ENCODE measurements around the gene ARL5C. TPM values are rescaled to one million over a fixed set of nuclear protein-coding genes. Genes with fewer than 3 reads are reported as not detected.

ARL5C gene
- total and polyA plus RNA-seq, 2 experiments from 2014 or later: not detected

DNA sequence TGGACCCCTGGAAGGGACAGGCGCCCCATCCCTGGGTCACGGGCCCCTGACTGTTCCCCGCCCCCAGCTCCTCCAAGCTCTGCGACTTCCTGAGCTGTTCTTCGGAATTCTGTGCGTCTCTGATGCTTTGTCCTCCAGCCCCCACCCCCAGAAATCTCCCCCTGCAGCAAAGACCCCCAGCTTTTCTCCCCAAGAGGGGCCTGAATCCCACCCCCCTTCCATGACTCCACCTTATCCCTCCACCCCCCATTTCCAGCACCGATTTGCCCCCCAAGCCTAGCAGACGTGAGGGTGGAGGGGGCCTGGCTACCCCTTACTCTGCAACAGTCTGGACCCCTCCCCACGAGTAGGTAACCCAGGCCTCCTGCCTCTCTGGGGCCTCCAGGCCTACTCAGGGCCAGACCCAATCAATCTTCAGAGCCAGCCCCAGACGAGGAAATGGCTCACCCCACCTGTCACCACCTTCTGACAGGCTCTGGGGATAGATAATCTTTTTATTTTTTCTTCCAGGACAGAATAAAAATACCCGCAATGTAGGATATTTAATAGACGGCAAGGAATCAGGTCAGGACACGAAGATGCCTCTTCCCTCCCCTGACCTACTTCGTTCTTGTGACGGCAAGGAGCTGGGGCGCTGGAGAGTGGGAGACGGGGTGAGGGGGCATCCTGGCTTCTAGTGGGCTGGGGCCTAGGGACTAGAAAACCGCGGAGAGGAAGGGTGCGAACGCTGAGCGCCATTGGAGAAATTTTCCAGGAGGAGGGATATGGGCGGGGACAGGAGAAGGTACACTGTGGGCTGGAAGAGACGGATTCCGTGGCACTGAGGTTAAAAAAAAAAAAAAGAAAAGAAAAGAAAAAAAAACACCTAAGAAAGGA, 13.8 kb downstream of the ARL5C start:
- H3K4me2 ChIP-seq (ENCODE audit: unreplicated experiment): peak overlapping the region; percentile 98
- in situ Hi-C loops (cut with MboI): loop anchor here (5.0 kb wide), 1 partner anchor 165 kb away; no protein-coding TSS in a partner anchor
- peak overlapping the region; percentile 60 for H2AFZ ChIP-seq
- no peak overlapping the region for H3K27ac ChIP-seq
- no peaks in the 10 kb centered on the region for H3K9me2 ChIP-seq (ENCODE audit: insufficient read depth)
- H3K4me3 ChIP-seq: peak overlapping the region; percentile 99
- H3F3A ChIP-seq (ENCODE audit: insufficient read depth): 0 out of 2 replicates have a peak, but pooled peaks cover 5% of the 10 kb centered on the region
- peak overlapping the region; percentile 44 for H3K9ac ChIP-seq
- no peaks in the 10 kb centered on the region for H3K79me2 ChIP-seq (ENCODE audit: insufficient read depth)
- H3K36me3 ChIP-seq (ENCODE audit: low read depth): no peaks in the 10 kb centered on the region
- no peak for DNase-seq
- no peaks in the 10 kb centered on the region for H3K9me3 ChIP-seq (ENCODE audit: low read depth)
- WGBS, 2 experiments (ENCODE audit: low coverage in 1 of 2, low lambda C conversion rate in 2 of 2, missing lambda C conversion rate in 2 of 2): 19 to 21% methylated on average over 19 to 25 of the region's 25 CpGs
- no peaks in the 10 kb centered on the region; the same call in 1 of the 2 replicates for H3K27me3 ChIP-seq (replicated peaks; ENCODE audit: insufficient read depth)
- H4K20me1 ChIP-seq (ENCODE audit: insufficient read depth): no peaks in the 10 kb centered on the region
- no peaks in the 10 kb centered on the region for H3K4me1 ChIP-seq (ENCODE audit: insufficient read depth)
- no peak for TF ChIP-seq EZH2 (IDR thresholded peaks at IDR 0.05; ENCODE audit: insufficient read depth, poor library complexity, severe bottlenecking)
- TF ChIP-seq EZH2phosphoT487 (IDR thresholded peaks at IDR 0.05; ENCODE audit: insufficient read depth, low read depth): no peak

- 0 out of 2 replicates have a peak, but pooled peaks cover 5% of the 10 kb centered on the region for H3F3A ChIP-seq (ENCODE audit: insufficient read depth)
- no peaks in the 10 kb centered on the region for H3K4me1 ChIP-seq (ENCODE audit: insufficient read depth)
- H3K36me3 ChIP-seq (ENCODE audit: low read depth): no peaks in the 10 kb centered on the region
- WGBS, 2 experiments (ENCODE audit: low coverage in 1 of 2, low lambda C conversion rate in 2 of 2, missing lambda C conversion rate in 2 of 2): 5 to 14% methylated on average over 9 to 49 of the region's 68 CpGs
- no peak within 1 kb of the TSS for H3K9ac ChIP-seq
- H3K27me3 ChIP-seq (replicated peaks; ENCODE audit: insufficient read depth): no peaks in the 10 kb centered on the region; the same call in 1 of the 2 replicates
- no peaks in the 10 kb centered on the region for H3K9me2 ChIP-seq (ENCODE audit: insufficient read depth)
- no peak within 1 kb of the TSS for H3K27ac ChIP-seq
- TF ChIP-seq EZH2phosphoT487 (IDR thresholded peaks at IDR 0.05; ENCODE audit: insufficient read depth, low read depth) (no peak), EZH2 (IDR thresholded peaks at IDR 0.05; ENCODE audit: insufficient read depth, poor library complexity, severe bottlenecking) (no peak)
- no peak within 1 kb of the TSS; the same call in 1 of the 2 replicates for H2AFZ ChIP-seq
- no peaks in the 10 kb centered on the region for H4K20me1 ChIP-seq (ENCODE audit: insufficient read depth)
- H3K9me3 ChIP-seq (ENCODE audit: low read depth): no peaks in the 10 kb centered on the region
- DNase-seq: peak; percentile 48
- peak within 1 kb of the TSS; percentile 99 for H3K4me3 ChIP-seq
- in situ Hi-C loops (cut with MboI): loop anchor here (5.0 kb wide), 1 partner anchor 164 kb away; no protein-coding TSS in a partner anchor
- no peaks in the 10 kb centered on the region for H3K79me2 ChIP-seq (ENCODE audit: insufficient read depth)
- peak within 1 kb of the TSS; percentile 98 for H3K4me2 ChIP-seq (ENCODE audit: unreplicated experiment)
Measured at GRCh38 chr17:39151150-39151942, 14.6 kb downstream of the ARL5C start, which contains the start of gene PLXDC1. PLXDC1 (minus strand) TSS chr17:39151637; CDS start chr17:39151437, 200 bp downstream.

DNA sequence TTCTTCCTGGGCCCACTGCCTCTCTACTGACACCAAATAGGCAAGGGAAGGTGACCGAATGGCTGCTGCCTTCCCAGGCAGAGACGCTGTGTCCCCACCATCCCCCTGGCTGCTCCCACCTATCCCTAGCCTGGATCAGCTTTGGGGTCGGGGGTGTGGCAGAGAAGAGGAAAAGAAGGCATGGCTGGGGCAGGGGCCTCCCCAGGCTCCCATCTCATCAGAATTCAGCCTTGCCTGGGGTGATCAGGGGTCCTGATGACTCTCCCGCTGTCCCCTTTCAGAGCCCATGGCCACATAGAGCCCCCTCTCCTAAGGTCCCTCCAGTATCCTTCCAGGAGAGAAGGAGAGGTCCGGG, 15.2 kb downstream of the ARL5C start:
- no peaks in the 10 kb centered on the region for H3K9me3 ChIP-seq (ENCODE audit: low read depth)
- H3K9me2 ChIP-seq (ENCODE audit: insufficient read depth): no peaks in the 10 kb centered on the region
- H3K4me1 ChIP-seq (ENCODE audit: insufficient read depth): no peaks in the 10 kb centered on the region
- DNase-seq: no peak
- 56 to 59% methylated on average over 5 of the region's 5 CpGs for WGBS, 2 experiments (ENCODE audit: low coverage in 1 of 2, low lambda C conversion rate in 2 of 2, missing lambda C conversion rate in 2 of 2)
- TF ChIP-seq EZH2phosphoT487 (IDR thresholded peaks at IDR 0.05; ENCODE audit: insufficient read depth, low read depth) (no peak), EZH2 (IDR thresholded peaks at IDR 0.05; ENCODE audit: insufficient read depth, poor library complexity, severe bottlenecking) (no peak)
- H3K4me3 ChIP-seq: no peak overlapping the region
- H3F3A ChIP-seq (ENCODE audit: insufficient read depth): 0 out of 2 replicates have a peak, but pooled peaks cover 5% of the 10 kb centered on the region
- H3K27me3 ChIP-seq (replicated peaks; ENCODE audit: insufficient read depth): no peaks in the 10 kb centered on the region; the same call in 1 of the 2 replicates
- H3K9ac ChIP-seq: no peak overlapping the region
- no peak overlapping the region for H2AFZ ChIP-seq
- H3K4me2 ChIP-seq (ENCODE audit: unreplicated experiment): no peak overlapping the region
- H3K27ac ChIP-seq: no peak overlapping the region
- in situ Hi-C loops (cut with MboI): loop anchor here (5.0 kb wide), 1 partner anchor 163 kb away; no protein-coding TSS in a partner anchor
- no peaks in the 10 kb centered on the region for H4K20me1 ChIP-seq (ENCODE audit: insufficient read depth)
- no peaks in the 10 kb centered on the region for H3K36me3 ChIP-seq (ENCODE audit: low read depth)
- no peaks in the 10 kb centered on the region for H3K79me2 ChIP-seq (ENCODE audit: insufficient read depth)

GRCh38 chr17:39150104-39150634, 15.8 kb downstream of the ARL5C start:
- H3F3A ChIP-seq (ENCODE audit: insufficient read depth): 0 out of 2 replicates have a peak, but pooled peaks cover 5% of the 10 kb centered on the region
- no peaks in the 10 kb centered on the region; the same call in 1 of the 2 replicates for H3K27me3 ChIP-seq (replicated peaks; ENCODE audit: insufficient read depth)
- H3K27ac ChIP-seq: no peak overlapping the region
- no peak overlapping the region for H3K4me3 ChIP-seq
- no peaks in the 10 kb centered on the region for H3K36me3 ChIP-seq (ENCODE audit: low read depth)
- in situ Hi-C loops (cut with MboI): loop anchor here (5.0 kb wide), 1 partner anchor 163 kb away; no protein-coding TSS in a partner anchor
- no peak overlapping the region for H2AFZ ChIP-seq
- 77 to 91% methylated on average over 4 to 5 of the region's 5 CpGs for WGBS, 2 experiments (ENCODE audit: low coverage in 1 of 2, low lambda C conversion rate in 2 of 2, missing lambda C conversion rate in 2 of 2)
- TF ChIP-seq EZH2phosphoT487 (IDR thresholded peaks at IDR 0.05; ENCODE audit: insufficient read depth, low read depth) (no peak), EZH2 (IDR thresholded peaks at IDR 0.05; ENCODE audit: insufficient read depth, poor library complexity, severe bottlenecking) (no peak)
- no peaks in the 10 kb centered on the region for H4K20me1 ChIP-seq (ENCODE audit: insufficient read depth)
- H3K4me2 ChIP-seq (ENCODE audit: unreplicated experiment): no peak overlapping the region
- H3K79me2 ChIP-seq (ENCODE audit: insufficient read depth): no peaks in the 10 kb centered on the region
- H3K4me1 ChIP-seq (ENCODE audit: insufficient read depth): no peaks in the 10 kb centered on the region
- H3K9me2 ChIP-seq (ENCODE audit: insufficient read depth): no peaks in the 10 kb centered on the region
- no peak overlapping the region for H3K9ac ChIP-seq
- DNase-seq: no peak
- H3K9me3 ChIP-seq (ENCODE audit: low read depth): no peaks in the 10 kb centered on the region
